ENCODE results near the gene G3BP2.
"Not testable (repeated sequence)": the region's sequence is repeated elsewhere in the genome, so short reads cannot be mapped to it uniquely, and the experiment has no call there.

DNA sequence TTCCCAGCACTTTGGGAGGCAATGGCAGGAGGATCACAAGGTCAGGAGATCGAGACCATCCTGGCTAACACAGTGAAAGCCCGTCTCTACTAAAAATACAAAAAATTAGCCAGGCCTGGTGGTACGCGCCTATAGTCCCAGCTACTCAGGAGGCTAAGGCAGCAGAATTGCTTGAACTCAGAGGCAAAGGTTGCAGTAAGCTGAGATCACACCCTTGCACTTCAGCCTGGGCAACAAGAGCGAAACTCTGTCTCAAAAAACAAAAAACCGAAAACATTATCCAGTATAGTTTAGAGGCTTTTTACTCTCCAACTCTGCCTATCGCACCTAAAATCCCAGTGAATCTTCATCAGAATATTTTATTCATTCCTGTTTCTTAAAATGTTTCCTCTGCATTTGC lies 5.6 kb downstream of the G3BP2 start:
- TF ChIP-seq, protein P1, sequence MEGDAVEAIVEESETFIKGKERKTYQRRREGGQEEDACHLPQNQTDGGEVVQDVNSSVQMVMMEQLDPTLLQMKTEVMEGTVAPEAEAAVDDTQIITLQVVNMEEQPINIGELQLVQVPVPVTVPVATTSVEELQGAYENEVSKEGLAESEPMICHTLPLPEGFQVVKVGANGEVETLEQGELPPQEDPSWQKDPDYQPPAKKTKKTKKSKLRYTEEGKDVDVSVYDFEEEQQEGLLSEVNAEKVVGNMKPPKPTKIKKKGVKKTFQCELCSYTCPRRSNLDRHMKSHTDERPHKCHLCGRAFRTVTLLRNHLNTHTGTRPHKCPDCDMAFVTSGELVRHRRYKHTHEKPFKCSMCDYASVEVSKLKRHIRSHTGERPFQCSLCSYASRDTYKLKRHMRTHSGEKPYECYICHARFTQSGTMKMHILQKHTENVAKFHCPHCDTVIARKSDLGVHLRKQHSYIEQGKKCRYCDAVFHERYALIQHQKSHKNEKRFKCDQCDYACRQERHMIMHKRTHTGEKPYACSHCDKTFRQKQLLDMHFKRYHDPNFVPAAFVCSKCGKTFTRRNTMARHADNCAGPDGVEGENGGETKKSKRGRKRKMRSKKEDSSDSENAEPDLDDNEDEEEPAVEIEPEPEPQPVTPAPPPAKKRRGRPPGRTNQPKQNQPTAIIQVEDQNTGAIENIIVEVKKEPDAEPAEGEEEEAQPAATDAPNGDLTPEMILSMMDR (IDR thresholded peaks at IDR 0.05 in 2 of 3, conservative IDR thresholded peaks at IDR 0.05 in 1 of 3; ENCODE audit: insufficient read depth in 2 of 3, low read depth in 1 of 3, low read length in 3 of 3): not testable (repeated sequence)
- TF ChIP-seq USF1 (CRISPR knock-in tag; IDR thresholded peaks at IDR 0.05): not testable (repeated sequence)

Data from K562 (cell line).